ENCODE results near the gene SGCA.

Gene SGCA

GRCh38 chr17:50190603-50191358, 25.0 kb downstream of the SGCA start:
- no peak for TF ChIP-seq CTCF (IDR thresholded peaks at IDR 0.05; ENCODE audit: extremely low read depth, missing control alignments)
- no peak for DNase-seq (ENCODE audit: low spot score)

- no peak for DNase-seq (ENCODE audit: low spot score)
- no peak for TF ChIP-seq CTCF (IDR thresholded peaks at IDR 0.05; ENCODE audit: extremely low read depth, missing control alignments)
These were observed 25.7 kb downstream of the SGCA start for GRCh38 chr17:50191359-50192143.

GRCh38 chr17:50192144-50192617, 26.4 kb downstream of the SGCA start:
- TF ChIP-seq CTCF (IDR thresholded peaks at IDR 0.05; ENCODE audit: extremely low read depth, missing control alignments) = no peak
- no peak for DNase-seq (ENCODE audit: low spot score)

- DNase-seq (ENCODE audit: low spot score) = peak; percentile 53
- no peak for TF ChIP-seq CTCF (IDR thresholded peaks at IDR 0.05; ENCODE audit: extremely low read depth, missing control alignments)
These were observed 26.9 kb downstream of the SGCA start for GRCh38 chr17:50192618-50193291.

- no peak for DNase-seq (ENCODE audit: low spot score)
- TF ChIP-seq CTCF (IDR thresholded peaks at IDR 0.05; ENCODE audit: extremely low read depth, missing control alignments) = no peak
These were observed 28.5 kb downstream of the SGCA start for GRCh38 chr17:50194140-50194933.

- TF ChIP-seq CTCF (IDR thresholded peaks at IDR 0.05; ENCODE audit: extremely low read depth, missing control alignments) = no peak
- DNase-seq (ENCODE audit: low spot score) = no peak
These were observed 29.4 kb downstream of the SGCA start for GRCh38 chr17:50194934-50195865.

Data from GM20000 (cell line).